Psoas muscle (tissue), 8 donors: Measurements from ENCODE around the gene SDR42E1. TPM values are rescaled to one million over a fixed set of nuclear protein-coding genes. Genes with fewer than 3 reads are reported as not detected.

Experiments
- ATAC-seq, 4 donors: fragments of 200-7000 bp; cut with Tn5 transposase; one replicate each; pipeline ENCODE4 v1.9.1; 2020; ENCODE audit warnings: moderate library complexity in 3 of 4, mild to moderate bottlenecking in 2 of 4
- DNase-seq, 2 donors: peaks; one replicate each; pipeline ENCODE4 v3.0.0-alpha.2; 2020
- H3K27ac ChIP-seq: fragments of 200-600 bp; one replicate; pipeline ENCODE4 v1.8.0; 2022
- H3K27me3 ChIP-seq, 3 donors: fragments of 200-600 bp in 1 of 3; one replicate each; pipeline versions ENCODE4 v1.6.1 to v1.8.0; 2013 to 2022; ENCODE audit warnings: low read length in 2 of 3, mild to moderate bottlenecking in 2 of 3, moderate library complexity in 1 of 3; ENCODE audit not compliant: insufficient read depth in 3 of 3
- H3K36me3 ChIP-seq, 2 donors: fragments of 200-600 bp in 1 of 2; one replicate each; pipeline versions ENCODE4 v1.6.1 to v1.8.0; 2013 to 2022; ENCODE audit warnings: low read depth in 1 of 2, mild to moderate bottlenecking in 1 of 2, moderate library complexity in 1 of 2; ENCODE audit not compliant: insufficient read depth in 1 of 2
- H3K4me1 ChIP-seq: fragments of 200-600 bp; one replicate; pipeline ENCODE4 v1.8.0; 2022
- H3K4me3 ChIP-seq: fragments of 200-600 bp; one replicate; pipeline ENCODE4 v1.8.0; 2022; ENCODE audit warnings: mild to moderate bottlenecking
- H3K9me3 ChIP-seq: fragments of 200-600 bp; one replicate; pipeline ENCODE4 v1.8.0; 2022
- CTCF ChIP-seq: fragments of 200-600 bp; IDR thresholded peaks from one replicate; pipeline ENCODE4 v1.8.0; 2022; ENCODE audit warnings: antibody characterized with exemption
- WGBS, 3 donors: extraction: QIAGEN DNeasy Blood & Tissue Kit; methylation state at CpG; one replicate each; pipeline versions ENCODE4 v1.1.6 to v1.1.7; 2013; 5-methylcytosine and 5-hydroxymethylcytosine counted together
- intact Hi-C, 2 donors: fragments of 100-400 bp; cut with DNase I; formaldehyde crosslinking; loops; one replicate each; pipeline versions ENCODE4 v1.11.0 to v1.14.2; 2022
- polyA plus RNA-seq, 3 donors: library from polyadenylated mRNA; stranded (reverse); fragments of 200-250 nt; gene quantifications; one replicate each; pipeline ENCODE4 v1.2.3, GENCODE V29; 2013
- total RNA-seq, 4 donors: library from RNA; stranded (reverse); fragmentation: NEBNext Ultra II Directional in 2 of 4; extraction: Animal tissue kit (Norgen Biotek cat#: 25700) in 2 of 4; gene quantifications; one replicate each; pipeline versions ENCODE4 v1.2.1 to v1.2.4, GENCODE V29; 2021 to 2023
- donor health status: healthy with polysubstance abuse.
- donor health status: DM: no; HTN: no; CAD: no; lungs with moderate emphysema.
- donor health status: Bipolar disorder and iron deficiency.
- donor health status: healthy.
- donor health status: DM: yes; HTN: yes; CAD: no.
- donor health status: DM: no; HTN: no; CAD: no.
- donor health status: DM: no; HTN: no; CAD: no.
- donor health status: DM: yes; HTN: yes; CAD: no.

The SDR42E1 gene
- total and polyA plus RNA-seq, 7 donors, result 0.01 to 0.04 (median 0.03) TPM; not detected in 3

- Histone ChIP-seq H3K27me3 (no peaks in the 10 kb centered on the region), H3K4me3 (no peak overlapping the region), H3K4me1 (no peaks in the 10 kb centered on the region), H3K27ac (no peak overlapping the region), H3K36me3 (no peaks in the 10 kb centered on the region), H3K9me3 (no peaks in the 10 kb centered on the region)
- DNase-seq, result no peak
- no peak for ATAC-seq
- no peak for TF ChIP-seq CTCF
- 82 to 89% (median 86%) methylated on average over 8 of the region's 8 CpGs for WGBS, 3 donors
- intact Hi-C loops, result no loop called here
Observed at GRCh38 chr16:82042144-82042543, 30.9 kb upstream of the SDR42E1 start.

GRCh38 chr16:82041542-82041941 is 30.3 kb upstream of the SDR42E1 start:
- DNase-seq (no peak), ATAC-seq (no peak)
- H3K4me3 ChIP-seq, result no peak overlapping the region
- no peak overlapping the region for H3K27ac ChIP-seq
- H3K4me1 ChIP-seq, result no peaks in the 10 kb centered on the region
- H3K36me3 ChIP-seq, result no peaks in the 10 kb centered on the region
- WGBS, 3 donors, result 77 to 86% (median 79%) methylated on average over 4 of the region's 4 CpGs
- no peaks in the 10 kb centered on the region for H3K9me3 ChIP-seq
- intact Hi-C loops, result no loop called here
- H3K27me3 ChIP-seq, result no peaks in the 10 kb centered on the region
- no peak for TF ChIP-seq CTCF

DNA sequence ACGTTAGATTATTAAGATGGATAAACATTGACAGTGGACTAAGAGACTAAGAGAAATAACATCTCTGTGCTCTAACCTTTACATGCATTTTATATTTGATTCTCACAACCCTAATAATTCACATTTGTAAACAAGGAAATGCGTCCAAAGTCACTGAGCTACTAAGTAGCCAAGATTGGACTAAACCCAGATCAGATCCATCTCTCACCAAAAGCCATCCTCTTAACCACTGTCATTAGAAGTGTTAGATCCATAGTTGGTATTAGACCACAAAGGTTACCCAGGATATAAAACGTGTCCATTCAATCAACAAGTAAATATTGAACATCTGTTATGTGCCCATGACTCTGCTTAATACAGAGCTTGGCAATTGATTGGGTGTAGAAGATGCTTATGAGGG is 29.0 kb upstream of the SDR42E1 start:
- intact Hi-C loops, result no loop called here
- ATAC-seq, result no peak
- no peak overlapping the region for H3K27ac ChIP-seq
- no peak for DNase-seq
- no peaks in the 10 kb centered on the region for H3K27me3 ChIP-seq
- TF ChIP-seq CTCF, result no peak
- no peaks in the 10 kb centered on the region for H3K36me3 ChIP-seq
- no peaks in the 10 kb centered on the region for H3K4me1 ChIP-seq
- 68 to 79% (median 78%) methylated on average over 3 of the region's 3 CpGs for WGBS, 3 donors
- no peak overlapping the region for H3K4me3 ChIP-seq
- no peaks in the 10 kb centered on the region for H3K9me3 ChIP-seq

GRCh38 chr16:82037666-82038065 is 26.4 kb upstream of the SDR42E1 start:
- no peak for TF ChIP-seq CTCF
- ATAC-seq, result no peak
- WGBS, 3 donors, result 12 to 15% (median 13%) methylated on average over 2 of the region's 2 CpGs
- intact Hi-C loops, result no loop called here
- DNase-seq, result no peak
- no peak overlapping the region for H3K4me3 ChIP-seq
- no peaks in the 10 kb centered on the region for H3K9me3 ChIP-seq
- no peaks in the 10 kb centered on the region for H3K36me3 ChIP-seq
- no peaks in the 10 kb centered on the region for H3K4me1 ChIP-seq
- H3K27ac ChIP-seq, result no peak overlapping the region
- H3K27me3 ChIP-seq, result no peaks in the 10 kb centered on the region

DNA sequence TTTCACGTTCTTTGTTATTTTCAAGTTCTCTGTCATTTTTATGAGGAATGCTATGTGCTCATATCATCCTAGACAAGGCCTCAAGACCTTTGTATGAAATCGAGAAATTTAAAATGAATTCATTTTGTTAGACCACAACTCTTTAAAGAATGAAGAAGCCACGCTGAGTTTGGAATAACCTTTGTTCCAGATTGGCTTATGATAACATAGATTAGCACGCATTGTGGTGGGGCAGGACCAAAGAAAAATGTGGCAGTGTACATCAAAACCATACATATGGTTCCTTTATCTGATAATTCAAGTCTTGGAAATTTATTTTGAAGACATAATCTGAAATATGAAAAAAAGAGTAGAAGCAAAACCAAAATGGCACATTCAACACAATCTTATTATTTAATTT is 26.0 kb upstream of the SDR42E1 start:
- no peak overlapping the region for H3K4me3 ChIP-seq
- no peak overlapping the region for H3K27ac ChIP-seq
- no peaks in the 10 kb centered on the region for H3K4me1 ChIP-seq
- DNase-seq (no peak), ATAC-seq (no peak)
- no peaks in the 10 kb centered on the region for H3K9me3 ChIP-seq
- no peak for TF ChIP-seq CTCF
- intact Hi-C loops, result no loop called here
- H3K27me3 ChIP-seq, result no peaks in the 10 kb centered on the region
- H3K36me3 ChIP-seq, result no peaks in the 10 kb centered on the region
- WGBS, 3 donors, result 80 to 87% (median 86%) methylated on average over 4 of the region's 4 CpGs
